CD8-positive, alpha-beta memory T cell (primary cell): ENCODE data around the gene NISCH. TPM values are rescaled to one million over a fixed set of nuclear protein-coding genes. Genes with fewer than 3 reads are reported as not detected.
A peak's percentile ranks its signal among the peaks of the same experiment; 100 is the strongest.

Source experiments
- CTCF ChIA-PET: fragments of 350-600 bp; sonication (Branson Sonifier 250); formaldehyde crosslinking; loops from one replicate; lab custom pipeline; 2021; ENCODE audit warnings: antibody characterized with exemption; lab: Charles Lee
- POLR2A ChIA-PET: fragments of 350-600 bp; sonication (Branson Sonifier 250); formaldehyde crosslinking; loops from one replicate; lab custom pipeline; 2021; ENCODE audit warnings: antibody characterized with exemption; lab: Charles Lee
- DNase-seq, 5 donors: peaks; one replicate each; pipeline versions ENCODE4 v3.0.0 to v3.0.0-alpha.2; 2020 to 2022; ENCODE audit warnings: mixed read lengths in 1 of 5
- H3K27ac ChIP-seq: one replicate; pipeline ENCODE4 v1.7.0; 2013; ENCODE audit warnings: low read depth, mild to moderate bottlenecking, low read length, moderate library complexity
- H3K27me3 ChIP-seq: 2 replicates; pipeline ENCODE4 v1.7.0; 2013; ENCODE audit warnings: low read length, mild to moderate bottlenecking; ENCODE audit not compliant: insufficient read depth, poor library complexity, severe bottlenecking
- H3K36me3 ChIP-seq: 2 replicates; pipeline ENCODE4 v1.7.0; 2013; ENCODE audit warnings: mild to moderate bottlenecking, low read length, moderate library complexity; ENCODE audit not compliant: insufficient read depth
- H3K4me1 ChIP-seq: 2 replicates; pipeline ENCODE4 v1.7.0; 2013; ENCODE audit warnings: mild to moderate bottlenecking, low read length, moderate library complexity; ENCODE audit not compliant: insufficient read depth
- H3K4me3 ChIP-seq: 2 replicates; pipeline ENCODE4 v1.7.0; 2013; ENCODE audit warnings: mild to moderate bottlenecking, low read length
- H3K9me3 ChIP-seq: 2 replicates; pipeline ENCODE4 v1.7.0; 2013; ENCODE audit warnings: mild to moderate bottlenecking, low read length
- H3K27ac Mint-ChIP-seq, 8 donors: one replicate each; pipeline ENCODE4 v1.8.0; 2020 to 2021; ENCODE audit warnings: mixed read lengths in 8 of 8, mild to moderate bottlenecking in 6 of 8, inconsistent platforms in 3 of 8, moderate library complexity in 3 of 8
- H3K27me3 Mint-ChIP-seq, 2 donors: one replicate each; pipeline ENCODE4 v1.8.0; 2020 to 2021; ENCODE audit warnings: mixed read lengths in 2 of 2, mild to moderate bottlenecking in 1 of 2, moderate library complexity in 1 of 2
- H3K36me3 Mint-ChIP-seq, 3 donors: one replicate each; pipeline ENCODE4 v1.8.0; 2020 to 2021; ENCODE audit warnings: mixed read lengths in 3 of 3, inconsistent platforms in 1 of 3, mild to moderate bottlenecking in 1 of 3
- H3K4me1 Mint-ChIP-seq, 3 donors: one replicate each; pipeline ENCODE4 v1.8.0; 2020 to 2021; ENCODE audit warnings: mixed read lengths in 3 of 3, inconsistent platforms in 1 of 3, mild to moderate bottlenecking in 1 of 3
- H3K4me3 Mint-ChIP-seq, 7 donors: one replicate each; pipeline ENCODE4 v1.8.0; 2020 to 2021; ENCODE audit warnings: mixed read lengths in 7 of 7, mild to moderate bottlenecking in 6 of 7, moderate library complexity in 4 of 7, inconsistent platforms in 2 of 7
- H3K9me3 Mint-ChIP-seq, 5 donors: one replicate each; pipeline ENCODE4 v1.8.0; 2020 to 2022; ENCODE audit warnings: mixed read lengths in 5 of 5, mild to moderate bottlenecking in 3 of 5, moderate library complexity in 2 of 5, inconsistent platforms in 1 of 5
- polyA plus RNA-seq: library from polyadenylated mRNA; unstranded; fragments of 300-500 nt; fragmentation: Illumina TruSeq; gene quantifications from one replicate; pipeline ENCODE4 v1.2.3, GENCODE V29; 2021
- total RNA-seq, 2 experiments: library from RNA; stranded (reverse); gene quantifications; one replicate each; pipeline ENCODE4 v1.2.3, GENCODE V29; 2021

The NISCH gene
- total and polyA plus RNA-seq, 3 experiments from 2014 or later, result 31.6 to 66.2 (median 65.7) TPM

- Histone ChIP-seq H3K27ac (no peak overlapping the region), H3K27me3 (no peaks in the 10 kb centered on the region), H3K4me1 (peaks cover 28% of the 10 kb centered on the region), H3K9me3 (no peaks in the 10 kb centered on the region), H3K4me3 (no peak overlapping the region), H3K36me3 (peaks cover 11% of the 10 kb centered on the region)
- Mint-ChIP-seq H3K36me3 (peaks cover 0 to 66% (median 6%) of the 10 kb centered on the region in 3 donors), H3K27ac (peak overlapping the region in 4 of 8 donors; percentile 64 to 98 (median 84)), H3K9me3 (no peaks in the 10 kb centered on the region), H3K27me3 (no peaks in the 10 kb centered on the region), H3K4me3 (peak overlapping the region in 2 of 7 donors; percentile 27 to 94), H3K4me1 (peaks cover 40 to 77% (median 50%) of the 10 kb centered on the region in 3 donors)
- ChIA-PET POLR2A (no interaction called here), CTCF (interaction anchor here (1.0 to 3.7 kb wide), 2 partner anchors 11 to 47 kb away, joined by 3 to 18 read pairs; no protein-coding TSS in a partner anchor)
- DNase-seq, result no peak
Observed at GRCh38 chr3:52458770-52459545, 3.6 kb downstream of the NISCH start.

- H3K4me3 ChIP-seq, result no peak overlapping the region
- H3K27me3 ChIP-seq, result no peaks in the 10 kb centered on the region
- H3K27me3 Mint-ChIP-seq, result no peaks in the 10 kb centered on the region
- H3K9me3 ChIP-seq, result no peaks in the 10 kb centered on the region
- H3K36me3 ChIP-seq, result peaks cover 11% of the 10 kb centered on the region
- no peaks in the 10 kb centered on the region for H3K9me3 Mint-ChIP-seq
- H3K36me3 Mint-ChIP-seq, result peaks cover 0 to 70% (median 11%) of the 10 kb centered on the region in 3 donors
- H3K27ac Mint-ChIP-seq, result peak overlapping the region in 2 of 8 donors; percentile 17 to 21
- H3K4me1 Mint-ChIP-seq, result peaks cover 28 to 61% (median 31%) of the 10 kb centered on the region in 3 donors
- POLR2A ChIA-PET, result no interaction called here
- H3K4me3 Mint-ChIP-seq, result no peak overlapping the region
- no peak overlapping the region for H3K27ac ChIP-seq
- no peak for DNase-seq
- CTCF ChIA-PET, result interaction anchor here (1.1 kb wide), 1 partner anchor 10 kb away, joined by 3 read pairs; no protein-coding TSS in a partner anchor
- H3K4me1 ChIP-seq, result peaks cover 7% of the 10 kb centered on the region
Observed at GRCh38 chr3:52461874-52462273, 6.5 kb downstream of the NISCH start.

- H3K4me1 ChIP-seq, result no peaks in the 10 kb centered on the region
- no peaks in the 10 kb centered on the region for H3K9me3 ChIP-seq
- Mint-ChIP-seq H3K4me3 (no peak overlapping the region), H3K36me3 (peaks cover 0 to 65% (median 7%) of the 10 kb centered on the region in 3 donors), H3K27me3 (no peaks in the 10 kb centered on the region), H3K4me1 (peaks cover 16 to 50% (median 16%) of the 10 kb centered on the region in 3 donors), H3K27ac (peak overlapping the region in 2 of 8 donors; percentile 27 to 43), H3K9me3 (no peaks in the 10 kb centered on the region)
- POLR2A ChIA-PET, result interaction anchor here (0.7 kb wide), 1 partner anchor 217 kb away, joined by 6 read pairs; no protein-coding TSS in a partner anchor
- H3K36me3 ChIP-seq, result peaks cover 17% of the 10 kb centered on the region
- no peak for DNase-seq
- H3K27me3 ChIP-seq, result no peaks in the 10 kb centered on the region
- H3K4me3 ChIP-seq, result no peak overlapping the region
- H3K27ac ChIP-seq, result no peak overlapping the region
- CTCF ChIA-PET, result no interaction called here
Observed at GRCh38 chr3:52463416-52463815, 8.0 kb downstream of the NISCH start.

DNA sequence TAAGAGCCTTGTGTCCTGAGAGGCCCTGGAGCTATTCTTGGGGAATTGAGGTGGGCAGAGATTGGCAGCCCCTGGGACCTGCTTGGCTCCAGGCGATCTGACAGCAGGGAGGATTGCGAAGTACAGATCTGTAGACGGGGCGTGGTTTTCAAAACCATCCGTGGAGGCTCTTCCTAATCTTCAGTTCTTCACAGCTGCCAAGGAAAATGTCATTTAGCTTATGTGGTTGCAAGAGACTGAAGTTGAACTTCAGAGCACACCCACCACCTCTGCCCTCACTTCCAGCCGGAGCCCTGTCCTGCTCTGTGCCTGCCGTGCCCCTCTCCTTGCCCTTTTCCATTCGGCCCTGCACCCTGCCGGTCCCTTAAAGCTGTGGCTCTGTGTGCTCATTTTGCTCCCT, 12.9 kb downstream of the NISCH start:
- ChIA-PET POLR2A (no interaction called here), CTCF (interaction anchor here (0.9 to 1.4 kb wide), 2 partner anchors 11 to 161 kb away, joined by 3 read pairs; no protein-coding TSS in a partner anchor)
- no peak for DNase-seq
- no peak overlapping the region for H3K4me3 Mint-ChIP-seq
- Histone ChIP-seq H3K36me3 (peaks cover 28% of the 10 kb centered on the region), H3K4me1 (no peaks in the 10 kb centered on the region), H3K4me3 (no peak overlapping the region), H3K27ac (no peak overlapping the region), H3K27me3 (no peaks in the 10 kb centered on the region), H3K9me3 (no peaks in the 10 kb centered on the region)
- no peaks in the 10 kb centered on the region for H3K9me3 Mint-ChIP-seq
- peaks cover 0 to 66% (median 4%) of the 10 kb centered on the region in 3 donors for H3K36me3 Mint-ChIP-seq
- H3K27ac Mint-ChIP-seq, result peak overlapping the region in 3 of 8 donors; percentile 11 to 54 (median 35)
- H3K27me3 Mint-ChIP-seq, result no peaks in the 10 kb centered on the region
- peaks cover 3 to 20% (median 9%) of the 10 kb centered on the region in 3 donors for H3K4me1 Mint-ChIP-seq

DNA sequence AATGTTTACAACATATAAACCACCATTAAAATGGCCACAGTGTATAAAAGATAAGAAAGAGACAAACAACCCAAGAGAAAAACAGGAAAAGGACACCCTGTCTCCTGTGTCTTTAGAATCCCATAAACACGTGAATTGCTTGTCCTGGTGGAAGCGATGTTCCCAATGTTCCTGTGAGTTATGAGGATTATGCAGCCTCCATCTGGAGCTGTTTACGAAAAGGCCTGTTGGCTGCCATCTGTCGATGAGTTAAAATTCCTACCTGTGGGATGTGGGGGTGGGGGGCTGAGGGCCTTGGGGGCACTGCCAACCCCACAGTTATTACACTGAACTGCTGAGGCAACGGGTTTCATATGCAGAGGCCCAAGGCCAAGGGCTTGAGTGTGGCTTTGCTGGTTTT, 13.6 kb downstream of the NISCH start:
- POLR2A ChIA-PET, result no interaction called here
- CTCF ChIA-PET, result interaction anchor here (0.9 kb wide), 1 partner anchor 17 kb away, joined by 4 read pairs; no protein-coding TSS in a partner anchor
- no peaks in the 10 kb centered on the region for H3K9me3 Mint-ChIP-seq
- peaks cover 0 to 18% (median 7%) of the 10 kb centered on the region in 3 donors for H3K4me1 Mint-ChIP-seq
- peaks cover 0 to 71% (median 4%) of the 10 kb centered on the region in 3 donors for H3K36me3 Mint-ChIP-seq
- Histone ChIP-seq H3K36me3 (peaks cover 34% of the 10 kb centered on the region), H3K27ac (no peak overlapping the region), H3K9me3 (no peaks in the 10 kb centered on the region), H3K4me3 (no peak overlapping the region), H3K27me3 (no peaks in the 10 kb centered on the region), H3K4me1 (no peaks in the 10 kb centered on the region)
- peak overlapping the region in 1 of 8 donors; percentile 75 for H3K27ac Mint-ChIP-seq
- no peak for DNase-seq
- no peak overlapping the region for H3K4me3 Mint-ChIP-seq
- H3K27me3 Mint-ChIP-seq, result no peaks in the 10 kb centered on the region

DNA sequence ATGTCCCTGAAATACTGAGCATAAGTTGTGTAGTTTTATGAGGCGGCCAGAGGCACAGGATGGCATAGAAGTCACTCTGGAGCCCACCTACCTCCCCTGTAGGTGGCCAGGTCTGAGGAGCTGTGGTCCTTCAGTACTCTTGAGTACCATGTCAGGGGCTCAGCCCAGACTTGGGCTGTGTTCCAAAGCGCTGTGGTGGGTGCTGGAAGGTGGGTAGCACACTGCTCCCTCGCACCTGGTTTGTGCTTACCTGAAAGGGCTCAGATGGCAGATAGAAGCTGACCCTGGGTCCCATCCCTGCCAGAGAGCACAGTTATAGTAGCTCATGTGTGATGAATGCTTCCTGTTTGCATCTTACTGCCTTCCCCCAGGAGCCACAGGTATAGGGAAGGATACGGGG, 15.5 kb downstream of the NISCH start:
- Mint-ChIP-seq H3K36me3 (peaks cover 0 to 78% (median 1%) of the 10 kb centered on the region in 3 donors), H3K9me3 (no peaks in the 10 kb centered on the region), H3K27me3 (no peaks in the 10 kb centered on the region), H3K4me1 (peaks cover 0 to 12% (median 4%) of the 10 kb centered on the region in 3 donors), H3K27ac (no peak overlapping the region), H3K4me3 (no peak overlapping the region)
- Histone ChIP-seq H3K4me3 (no peak overlapping the region), H3K36me3 (peaks cover 45% of the 10 kb centered on the region), H3K27me3 (no peaks in the 10 kb centered on the region), H3K9me3 (no peaks in the 10 kb centered on the region), H3K4me1 (no peaks in the 10 kb centered on the region), H3K27ac (no peak overlapping the region)
- ChIA-PET CTCF (interaction anchor here (1.1 kb wide), 1 partner anchor 14 kb away, joined by 3 read pairs; no protein-coding TSS in a partner anchor), POLR2A (no interaction called here)
- DNase-seq, result no peak

- Histone ChIP-seq H3K4me1 (no peaks in the 10 kb centered on the region), H3K4me3 (no peak overlapping the region), H3K27me3 (no peaks in the 10 kb centered on the region), H3K9me3 (no peaks in the 10 kb centered on the region), H3K27ac (no peak overlapping the region), H3K36me3 (peaks cover 49% of the 10 kb centered on the region)
- no peak for DNase-seq
- ChIA-PET POLR2A (no interaction called here), CTCF (interaction anchor here (1.1 kb wide), 1 partner anchor 15 kb away, joined by 3 read pairs; no protein-coding TSS in a partner anchor)
- Mint-ChIP-seq H3K27me3 (no peaks in the 10 kb centered on the region), H3K4me3 (no peak overlapping the region), H3K36me3 (peaks cover 0 to 81% (median 0%) of the 10 kb centered on the region in 3 donors), H3K27ac (peak overlapping the region in 2 of 8 donors; percentile 24 to 47), H3K4me1 (peaks cover 0 to 8% (median 3%) of the 10 kb centered on the region in 3 donors), H3K9me3 (no peaks in the 10 kb centered on the region)
Observed at GRCh38 chr3:52471371-52472238, 16.2 kb downstream of the NISCH start.
